Activated CD4-positive, alpha-beta T cell treated with anti-CD3 and anti-CD28 coated beads, Interleukin-2, amount 50 U/mL, for 4 hours (primary cell): ENCODE data around the gene KICS2.
A peak's percentile ranks its signal among the peaks of the same experiment; 100 is the strongest.
"Not testable (repeated sequence)": the region's sequence is repeated elsewhere in the genome, so short reads cannot be mapped to it uniquely, and the experiment has no call there.

Experiments used
- DNase-seq, 2 experiments: peaks; one replicate each; pipeline ENCODE4 v3.0.0-alpha.2; 2020

Gene KICS2

GRCh38 chr12:64222009-64222765 lies at the start of gene KICS2:
Gene KICS2 (minus strand): TSS chr12:64222296. CDS start chr12:64222237, 59 bp downstream.
- peak; percentile 87 to 90 for DNase-seq

GRCh38 chr12:64270411-64270810 lies 48.3 kb upstream of the KICS2 start:
- DNase-seq: no peak

GRCh38 chr12:64269161-64269560 lies 47.1 kb upstream of the KICS2 start:
- DNase-seq: no peak

- no peak for DNase-seq
These were observed 46.3 kb upstream of the KICS2 start for GRCh38 chr12:64268409-64268808.

- DNase-seq: no peak
These were observed 43.7 kb upstream of the KICS2 start for GRCh38 chr12:64265839-64266238.

- DNase-seq: no peak
These were observed 39.7 kb upstream of the KICS2 start for GRCh38 chr12:64261813-64262212.

GRCh38 chr12:64258576-64258975 lies 36.5 kb upstream of the KICS2 start:
- no peak for DNase-seq

GRCh38 chr12:64256166-64256800 lies 34.2 kb upstream of the KICS2 start:
- DNase-seq: no peak

- no peak for DNase-seq
These were observed 33.2 kb upstream of the KICS2 start for GRCh38 chr12:64255249-64255648.

- no peak for DNase-seq
These were observed 31.3 kb upstream of the KICS2 start for GRCh38 chr12:64253356-64253755.

- no peak for DNase-seq
These were observed 30.6 kb upstream of the KICS2 start for GRCh38 chr12:64252681-64253080.

GRCh38 chr12:64243809-64244208 lies 21.7 kb upstream of the KICS2 start:
- DNase-seq: no peak

- DNase-seq: no peak
These were observed 18.7 kb upstream of the KICS2 start for GRCh38 chr12:64240781-64241180.

- no peak for DNase-seq
These were observed 15.3 kb upstream of the KICS2 start for GRCh38 chr12:64237382-64237781.

- no peak for DNase-seq
These were observed 14.5 kb upstream of the KICS2 start for GRCh38 chr12:64236549-64236948.

GRCh38 chr12:64232196-64232595 lies 10.1 kb upstream of the KICS2 start:
- no peak for DNase-seq

- DNase-seq: no peak
These were observed 7.7 kb upstream of the KICS2 start for GRCh38 chr12:64229796-64230195.

GRCh38 chr12:64229240-64229639 lies 7.1 kb upstream of the KICS2 start:
- no peak for DNase-seq

- DNase-seq: no peak
These were observed 3.5 kb upstream of the KICS2 start for GRCh38 chr12:64225626-64226025.

GRCh38 chr12:64221651-64222008 lies 466 bp downstream of the KICS2 start:
- DNase-seq: peak in 1 of 2 experiments; percentile 48

GRCh38 chr12:64220046-64220445 lies 2.0 kb downstream of the KICS2 start:
- DNase-seq: no peak

- no peak for DNase-seq
These were observed 3.0 kb downstream of the KICS2 start for GRCh38 chr12:64219145-64219544.

GRCh38 chr12:64218597-64218996 lies 3.5 kb downstream of the KICS2 start:
- DNase-seq: no peak

GRCh38 chr12:64217643-64218042 lies 4.5 kb downstream of the KICS2 start:
- DNase-seq: not testable (repeated sequence)

GRCh38 chr12:64216239-64216638 lies 5.9 kb downstream of the KICS2 start:
- DNase-seq: no peak
